GM23338 (cell line): ENCODE measurements around the gene SLC9A9. TPM values are rescaled to one million over a fixed set of nuclear protein-coding genes. Genes with fewer than 3 reads are reported as not detected.

Experiments used
- ATAC-seq: fragments of 200-7000 bp; cut with Tn5 transposase; 3 replicates; pipeline ENCODE4 v1.9.1; 2020
- DNase-seq: peaks from one replicate; pipeline ENCODE4 v3.0.0-alpha.2; 2015; ENCODE audit warnings: low spot score
- H2AFZ ChIP-seq: fragments of 200-600 bp; sonication (generic); 2 replicates; pipeline ENCODE4 v1.8.0; 2016; ENCODE audit warnings: antibody characterized with exemption, mild to moderate bottlenecking, moderate library complexity
- H3F3A ChIP-seq: fragments of 200-600 bp; sonication (generic); replicated peaks from 2 replicates; pipeline ENCODE4 v1.8.0; 2017; ENCODE audit warnings: antibody characterized with exemption, mixed run types, low read depth
- H3K27ac ChIP-seq: fragments of 200-600 bp; sonication (generic); 2 replicates; pipeline ENCODE4 v1.6.1; 2016; ENCODE audit warnings: low read depth
- H3K27me3 ChIP-seq: fragments of 200-600 bp; sonication (generic); 2 replicates; pipeline ENCODE4 v1.8.0; 2016; ENCODE audit warnings: mild to moderate bottlenecking, mixed run types, moderate library complexity; ENCODE audit not compliant: insufficient read depth
- H3K36me3 ChIP-seq: fragments of 200-600 bp; sonication (generic); 2 replicates; pipeline ENCODE4 v1.8.0; 2016; ENCODE audit warnings: mild to moderate bottlenecking; ENCODE audit not compliant: insufficient read depth
- H3K4me1 ChIP-seq: fragments of 200-600 bp; sonication (generic); 2 replicates; pipeline ENCODE4 v1.8.0; 2016; ENCODE audit warnings: mild to moderate bottlenecking, moderate library complexity; ENCODE audit not compliant: insufficient read depth
- H3K4me2 ChIP-seq: fragments of 200-600 bp; sonication (generic); 2 replicates; pipeline ENCODE4 v1.7.1; 2017; ENCODE audit warnings: mixed run types
- H3K4me3 ChIP-seq: fragments of 200-600 bp; sonication (generic); 2 replicates; pipeline ENCODE4 v1.6.1; 2016; ENCODE audit warnings: mixed run types
- H3K79me2 ChIP-seq: fragments of 200-600 bp; sonication (generic); replicated peaks from 2 replicates; pipeline ENCODE4 v1.8.0; 2017; ENCODE audit warnings: mild to moderate bottlenecking; ENCODE audit not compliant: insufficient read depth
- H3K9me2 ChIP-seq: fragments of 200-600 bp; sonication (generic); 2 replicates; pipeline ENCODE4 v1.8.0; 2017; ENCODE audit not compliant: insufficient read depth
- H4K20me1 ChIP-seq: fragments of 200-600 bp; sonication (generic); replicated peaks from 2 replicates; pipeline ENCODE4 v1.8.0; 2017; ENCODE audit warnings: mild to moderate bottlenecking; ENCODE audit not compliant: insufficient read depth
- H3K27ac Mint-ChIP-seq: 2 replicates; pipeline ENCODE4 v1.8.0; 2020; ENCODE audit warnings: inconsistent platforms, mild to moderate bottlenecking, moderate library complexity, mixed read lengths
- H3K27me3 Mint-ChIP-seq: 3 replicates; pipeline ENCODE4 v1.8.0; 2022; ENCODE audit warnings: low read depth, mild to moderate bottlenecking, moderate library complexity, mixed read lengths, inconsistent platforms; ENCODE audit not compliant: insufficient read depth, poor library complexity
- H3K36me3 Mint-ChIP-seq: 3 replicates; pipeline ENCODE4 v1.8.0; 2021; ENCODE audit warnings: low read depth, mild to moderate bottlenecking, inconsistent platforms, moderate library complexity, mixed read lengths
- H3K4me1 Mint-ChIP-seq: 3 replicates; pipeline ENCODE4 v1.8.0; 2020; ENCODE audit warnings: mild to moderate bottlenecking, inconsistent platforms, mixed read lengths
- H3K4me3 Mint-ChIP-seq: 3 replicates; pipeline ENCODE4 v1.8.0; 2021; ENCODE audit warnings: moderate library complexity, mild to moderate bottlenecking, inconsistent platforms, mixed read lengths
- H3K9me3 Mint-ChIP-seq: 3 replicates; pipeline ENCODE4 v1.8.0; 2020; ENCODE audit warnings: moderate library complexity, mild to moderate bottlenecking, inconsistent platforms, mixed read lengths
- CREB1 ChIP-seq: fragments of 250-450 bp; sonication (Bioruptor Pico); IDR thresholded peaks from 2 replicates; pipeline ENCODE4 v1.5.0; 2020; ENCODE audit warnings: low read depth, mild to moderate bottlenecking, moderate library complexity
- CTCF ChIP-seq, 2 experiments: fragments of 200-600 bp in 1 of 2; sonication (generic) in 1 of 2; conservative IDR thresholded peaks; 2 replicates each; pipeline versions ENCODE4 v1.5.1 to v1.6.1; 2016 to 2017; ENCODE audit warnings: antibody characterized with exemption in 2 of 2, low read depth in 2 of 2, mild to moderate bottlenecking in 2 of 2, moderate library complexity in 1 of 2
- ETS1 ChIP-seq: IDR thresholded peaks from 2 replicates; pipeline ENCODE4 v1.6.1; 2016; ENCODE audit warnings: antibody characterized with exemption
- EZH2phosphoT487 ChIP-seq: fragments of 200-600 bp; sonication (generic); IDR thresholded peaks from one replicate; pipeline ENCODE4 v1.8.1; 2018; ENCODE audit warnings: antibody characterized with exemption; ENCODE audit not compliant: unreplicated experiment
- JUNB ChIP-seq: IDR thresholded peaks from one replicate; pipeline ENCODE4 v1.6.1; 2016; ENCODE audit warnings: antibody characterized with exemption; ENCODE audit not compliant: unreplicated experiment
- POLR2AphosphoS5 ChIP-seq: IDR thresholded peaks from 2 replicates; pipeline ENCODE4 v1.6.1; 2016; ENCODE audit warnings: antibody characterized with exemption, low read depth
- REST ChIP-seq: IDR thresholded peaks from one replicate; pipeline ENCODE4 v1.6.1; 2018; ENCODE audit warnings: antibody characterized with exemption; ENCODE audit not compliant: unreplicated experiment
- STAT1 ChIP-seq: IDR thresholded peaks from one replicate; pipeline ENCODE4 v1.6.1; 2016; ENCODE audit warnings: antibody characterized with exemption; ENCODE audit not compliant: unreplicated experiment
- ZNF331 ChIP-seq: fragments of 250-450 bp; sonication (Bioruptor Pico); IDR thresholded peaks from 2 replicates; pipeline ENCODE4 v1.5.0; 2020; ENCODE audit warnings: low read depth, mild to moderate bottlenecking, moderate library complexity
- polyA plus RNA-seq: library from polyadenylated mRNA; unstranded; fragments of >200 nt; fragmentation: Nextera tagmentation; extraction: Ambion mirVana; gene quantifications from 2 replicates; pipeline ENCODE4 v1.2.1, GENCODE V29; 2016
- total RNA-seq: library from RNA; depleted of rRNA; stranded (reverse); fragments of >200 nt; shearing (Covaris generic); gene quantifications from 2 replicates; pipeline ENCODE4 v1.2.3, GENCODE V29; 2014

Gene SLC9A9
- total and polyA plus RNA-seq, 2 experiments from 2014 or later: 1.3 to 1.6 TPM

GRCh38 chr3:143261848-143262247 lies 586.4 kb downstream of the SLC9A9 start:
- no peaks in the 10 kb centered on the region for H3K36me3 ChIP-seq
- DNase-seq (no peak), ATAC-seq (no peak)
- no peak overlapping the region for H3K4me3 ChIP-seq
- H3K4me1 Mint-ChIP-seq: no peaks in the 10 kb centered on the region
- no peaks in the 10 kb centered on the region for H3K79me2 ChIP-seq
- no peaks in the 10 kb centered on the region for H3K4me1 ChIP-seq
- H4K20me1 ChIP-seq: no peaks in the 10 kb centered on the region
- H3K36me3 Mint-ChIP-seq: no peaks in the 10 kb centered on the region
- H3K27me3 Mint-ChIP-seq: peaks cover 1% of the 10 kb centered on the region
- no peaks in the 10 kb centered on the region for H3F3A ChIP-seq
- no peak overlapping the region for H3K27ac ChIP-seq
- H3K9me3 Mint-ChIP-seq: no peaks in the 10 kb centered on the region
- H2AFZ ChIP-seq: no peak overlapping the region
- no peak overlapping the region for H3K4me2 ChIP-seq
- H3K27me3 ChIP-seq: no peaks in the 10 kb centered on the region
- H3K27ac Mint-ChIP-seq: no peak overlapping the region
- H3K4me3 Mint-ChIP-seq: no peak overlapping the region
- 0 out of 2 replicates have a peak, but pooled peaks cover 3% of the 10 kb centered on the region for H3K9me2 ChIP-seq
- no peak for TF ChIP-seq CTCF (conservative IDR thresholded peaks at IDR 0.05; ENCODE audit: low read depth in 2 of 2)
- no peak for TF ChIP-seq ZNF331 (CRISPR knock-in tag)
- TF ChIP-seq STAT1: no peak
- no peak for TF ChIP-seq POLR2AphosphoS5
- TF ChIP-seq CREB1 (CRISPR knock-in tag): no peak
- no peak for TF ChIP-seq ETS1
- TF ChIP-seq JUNB: no peak
- TF ChIP-seq REST: no peak

- no peak overlapping the region for H3K4me3 ChIP-seq
- Mint-ChIP-seq H3K27ac (no peak overlapping the region), H3K9me3 (no peaks in the 10 kb centered on the region), H3K27me3 (peaks cover 1% of the 10 kb centered on the region), H3K4me3 (no peak overlapping the region), H3K36me3 (no peaks in the 10 kb centered on the region), H3K4me1 (no peaks in the 10 kb centered on the region)
- no peak overlapping the region for H3K27ac ChIP-seq
- no peaks in the 10 kb centered on the region for H3F3A ChIP-seq
- 0 out of 2 replicates have a peak, but pooled peaks cover 3% of the 10 kb centered on the region for H3K9me2 ChIP-seq
- H3K4me1 ChIP-seq: no peaks in the 10 kb centered on the region
- H3K27me3 ChIP-seq: no peaks in the 10 kb centered on the region
- ATAC-seq (no peak), DNase-seq (no peak)
- H3K79me2 ChIP-seq: no peaks in the 10 kb centered on the region
- no peak overlapping the region for H3K4me2 ChIP-seq
- H4K20me1 ChIP-seq: no peaks in the 10 kb centered on the region
- H3K36me3 ChIP-seq: no peaks in the 10 kb centered on the region
- no peak overlapping the region for H2AFZ ChIP-seq
- TF ChIP-seq STAT1 (no peak), EZH2phosphoT487 (no peak)
Measured at GRCh38 chr3:143258692-143259091, 589.6 kb downstream of the SLC9A9 start.
